GM12878 (cell line): Measurements from ENCODE around the gene NNMT. TPM values are rescaled to one million over a fixed set of nuclear protein-coding genes. Genes with fewer than 3 reads are reported as not detected.

Source experiments
- ATAC-seq: fragments of 200-7000 bp; cut with Tn5 transposase; 3 replicates; pipeline ENCODE4 v1.9.1; 2020; ENCODE audit warnings: mild to moderate bottlenecking, moderate library complexity
- BruUV-seq: library from RNA; stranded (reverse); fragments of 400-500 nt; replicated peaks from 2 replicates; lab custom pipeline; 2021; lab: Mats Ljungman, UMichigan
- CTCF ChIA-PET: fragments of 300-600 bp; sonication (Branson Sonifier 250); formaldehyde crosslinking; extraction: SDS; loops from one replicate; lab custom pipeline; 2021; ENCODE audit warnings: inconsistent platforms; lab: Yijun Ruan, JAX
- POLR2A ChIA-PET: fragments of 350-600 bp; formaldehyde crosslinking; extraction: SDS; loops from one replicate; lab custom pipeline; 2021; ENCODE audit warnings: inconsistent platforms; lab: Charles Lee
- RAD21 ChIA-PET: fragments of 300-600 bp; sonication (Branson Sonifier 250); formaldehyde crosslinking; loops from one replicate; lab custom pipeline; 2023; ENCODE audit warnings: antibody characterized with exemption; ENCODE audit not compliant: unreplicated experiment; lab: Charles Lee
- SMC1A ChIA-PET: fragments of 300-600 bp; sonication (Branson Sonifier 250); formaldehyde crosslinking; loops from one replicate; lab custom pipeline; 2023; ENCODE audit not compliant: unreplicated experiment, uncharacterized antibody; lab: Charles Lee
- DNase-seq: peaks from one replicate; pipeline ENCODE4 v3.0.0-alpha.2; 2011; ENCODE audit warnings: low read depth, low spot score
- FAIRE-seq: peaks from 3 replicates; lab custom pipeline; 2011; peaks lifted over from hg19 to GRCh38; lab: Jason Lieb, UNC
- H2AFZ ChIP-seq: 2 replicates; pipeline ENCODE4 v1.6.0; 2011; ENCODE audit warnings: low read depth, low read length, control low read depth; ENCODE audit not compliant: control insufficient read depth
- H3K27ac ChIP-seq: 2 replicates; pipeline ENCODE4 v1.5.1; 2011; ENCODE audit warnings: control low read depth; ENCODE audit not compliant: control insufficient read depth, insufficient read depth
- H3K27me3 ChIP-seq, 2 experiments: replicated peaks in 1 of 2; 2 replicates each; pipeline versions ENCODE4 v1.6.0 to v1.6.1; 2011; ENCODE audit warnings: low read length in 1 of 2; ENCODE audit not compliant: control insufficient read depth in 2 of 2, insufficient read depth in 2 of 2
- H3K36me3 ChIP-seq, 2 experiments: 2 replicates each; pipeline ENCODE4 v1.5.1; 2011; ENCODE audit warnings: low read length in 1 of 2; ENCODE audit not compliant: control insufficient read depth in 2 of 2, insufficient read depth in 2 of 2
- H3K4me1 ChIP-seq: 2 replicates; pipeline ENCODE4 v1.6.1; 2011; ENCODE audit warnings: mild to moderate bottlenecking, low read length, moderate library complexity, mixed read lengths; ENCODE audit not compliant: control insufficient read depth, insufficient read depth
- H3K4me2 ChIP-seq: 2 replicates; pipeline ENCODE4 v1.6.0; 2011; ENCODE audit warnings: control low read depth; ENCODE audit not compliant: control insufficient read depth, insufficient read depth
- H3K4me3 ChIP-seq: fragments of 200-600 bp; sonication (generic); 2 replicates; pipeline ENCODE4 v1.5.1; 2016
- H3K79me2 ChIP-seq: 2 replicates; pipeline ENCODE4 v1.6.0; 2011; ENCODE audit warnings: low read length; ENCODE audit not compliant: control insufficient read depth, insufficient read depth
- H3K9ac ChIP-seq: 2 replicates; pipeline ENCODE4 v1.8.0; 2011; ENCODE audit warnings: low read length, control low read depth, mixed read lengths; ENCODE audit not compliant: control insufficient read depth, insufficient read depth
- H3K9me3 ChIP-seq: replicated peaks from 3 replicates; pipeline ENCODE4 v1.5.1; 2011; ENCODE audit warnings: mild to moderate bottlenecking, low read length; ENCODE audit not compliant: control insufficient read depth, insufficient read depth
- H4K20me1 ChIP-seq: 2 replicates; pipeline ENCODE4 v1.6.0; 2011; ENCODE audit not compliant: control insufficient read depth, insufficient read depth
- BACH1 ChIP-seq: fragments of 450-650 bp; IDR thresholded peaks from 2 replicates; pipeline ENCODE4 v1.6.1; 2017; ENCODE audit warnings: mild to moderate bottlenecking, borderline replicate concordance
- HCFC1 ChIP-seq: fragments of 150-350 bp; IDR thresholded peaks from 2 replicates; pipeline ENCODE4 v1.6.1; 2014; ENCODE audit warnings: low read length
- NR2C2 ChIP-seq: IDR thresholded peaks from 2 replicates; pipeline ENCODE4 v1.6.1; 2011; ENCODE audit warnings: borderline replicate concordance, low read depth; ENCODE audit not compliant: control insufficient read depth, insufficient read length
- NRF1 ChIP-seq: conservative IDR thresholded peaks from 2 replicates; pipeline ENCODE4 v1.6.1; 2011; ENCODE audit warnings: mild to moderate bottlenecking, low read depth, low read length, improper control_type of control experiment
- POLR2AphosphoS5 ChIP-seq: IDR thresholded peaks from 2 replicates; pipeline ENCODE4 v1.6.1; 2011; ENCODE audit warnings: mild to moderate bottlenecking, low read length, inconsistent platforms
- ZZZ3 ChIP-seq: IDR thresholded peaks from 2 replicates; pipeline ENCODE4 v1.6.1; 2011; ENCODE audit warnings: low read depth; ENCODE audit not compliant: control insufficient read depth, insufficient read length
- WGBS: methylation state at CpG from one replicate; pipeline ENCODE4 v1.1.6; 2016; ENCODE audit warnings: low lambda C conversion rate; ENCODE audit not compliant: insufficient replicate concordance, insufficient coverage; ENCODE audit errors: missing lambda C conversion rate; 5-methylcytosine and 5-hydroxymethylcytosine counted together
- in situ Hi-C: fragments of 300-500 bp; cut with MboI; formaldehyde crosslinking; loops from 9 replicates; pipeline ENCODE4 v1.14.3; 2018; ENCODE audit warnings: mixed read lengths
- intact Hi-C: fragments of 100-400 bp; cut with micrococcal nuclease; formaldehyde crosslinking; loops from one replicate; pipeline ENCODE4 v1.14.2; 2022; ENCODE audit not compliant: unreplicated experiment
- polyA plus RNA-seq, 11 experiments: library from polyadenylated mRNA; depleted of rRNA in 4 of 11; unstranded in 6 of 11; stranded (reverse) in 5 of 11; fragments of >200 nt; fragmentation: Nextera tagmentation in 4 of 11; fragmentation: Illumina TruSeq in 1 of 11; extraction: Ambion mirVana in 4 of 11; extraction: Trizol in 1 of 11; gene quantifications; 1 replicate in 1 of 11; 2 replicates in 10 of 11; pipeline versions ENCODE4 v1.2.1 to v1.2.3, GENCODE V29; 2011 to 2016; ENCODE audit warnings: inconsistent platforms in 2 of 11, missing spikeins in 2 of 11, low read depth in 1 of 11
- total RNA-seq, 4 experiments: library from RNA; depleted of rRNA in 3 of 4; stranded (reverse); fragments of >200 nt in 3 of 4; fragmentation: Illumina TruSeq in 1 of 4; extraction: Trizol in 1 of 4; gene quantifications; 2 replicates each; pipeline versions ENCODE4 v1.2.1 to v1.2.3, GENCODE V29; 2013 to 2021
- TF ChIP-seq, protein P1 (sequence below): fragments of 450-650 bp; IDR thresholded peaks from 2 replicates; pipeline ENCODE4 v1.6.1; 2016; ENCODE audit warnings: mild to moderate bottlenecking
- TF ChIP-seq, protein P2 (sequence below): IDR thresholded peaks from 2 replicates; pipeline ENCODE4 v1.6.1; 2012; ENCODE audit warnings: low read depth, low read length, improper control_type of control experiment

Gene NNMT
- total and polyA plus RNA-seq, 10 of the 15 experiments (the other 5 are each of a cell fraction or from before 2014, with no cell fraction given), result 0.46 TPM; not detected in 9

DNA sequence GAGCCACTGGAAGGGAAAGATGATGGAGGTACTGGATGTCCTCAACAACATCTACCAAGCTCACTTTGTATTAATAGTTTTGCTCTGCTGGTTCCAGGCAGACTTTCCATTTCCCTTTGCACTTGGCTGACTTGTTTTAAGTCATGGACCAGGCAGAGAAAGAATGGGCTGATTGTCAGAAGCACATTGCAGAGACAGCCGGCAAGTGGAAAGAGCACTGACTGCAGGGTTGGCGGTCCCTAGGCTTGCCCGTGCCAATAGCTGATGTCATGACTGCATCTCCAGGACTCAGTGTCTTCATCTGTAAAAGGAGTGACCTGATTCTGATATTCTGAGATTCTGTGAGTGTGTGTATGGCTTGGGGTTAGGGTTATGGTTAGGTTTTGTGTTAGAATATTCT, 20.9 kb upstream of the NNMT start:
- POLR2A ChIA-PET, result no interaction called here
- H3K27ac ChIP-seq, result no peak overlapping the region
- no peak overlapping the region for H3K4me2 ChIP-seq
- RAD21 ChIA-PET, result no interaction called here
- CTCF ChIA-PET, result interaction anchor here (2.4 kb wide), 1 partner anchor 14 kb away, joined by 5 read pairs; no protein-coding TSS in a partner anchor
- no peak for TF ChIP-seq BACH1
- no peak for TF ChIP-seq HCFC1
- TF ChIP-seq, protein P1, sequence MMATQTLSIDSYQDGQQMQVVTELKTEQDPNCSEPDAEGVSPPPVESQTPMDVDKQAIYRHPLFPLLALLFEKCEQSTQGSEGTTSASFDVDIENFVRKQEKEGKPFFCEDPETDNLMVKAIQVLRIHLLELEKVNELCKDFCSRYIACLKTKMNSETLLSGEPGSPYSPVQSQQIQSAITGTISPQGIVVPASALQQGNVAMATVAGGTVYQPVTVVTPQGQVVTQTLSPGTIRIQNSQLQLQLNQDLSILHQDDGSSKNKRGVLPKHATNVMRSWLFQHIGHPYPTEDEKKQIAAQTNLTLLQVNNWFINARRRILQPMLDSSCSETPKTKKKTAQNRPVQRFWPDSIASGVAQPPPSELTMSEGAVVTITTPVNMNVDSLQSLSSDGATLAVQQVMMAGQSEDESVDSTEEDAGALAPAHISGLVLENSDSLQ, result no peak
- TF ChIP-seq NRF1, result no peak
- TF ChIP-seq NR2C2, result no peak
- TF ChIP-seq, protein P2, sequence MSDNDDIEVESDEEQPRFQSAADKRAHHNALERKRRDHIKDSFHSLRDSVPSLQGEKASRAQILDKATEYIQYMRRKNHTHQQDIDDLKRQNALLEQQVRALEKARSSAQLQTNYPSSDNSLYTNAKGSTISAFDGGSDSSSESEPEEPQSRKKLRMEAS, result no peak
- no peak for TF ChIP-seq ZZZ3
- TF ChIP-seq POLR2AphosphoS5, result no peak
- intact Hi-C loops (no loop called here), in situ Hi-C loops (no loop called here)
- H3K9ac ChIP-seq, result no peak overlapping the region
- peaks cover 2% of the 10 kb centered on the region in 2 experiments; a peak in 3 of 4 replicates for H3K27me3 ChIP-seq
- DNase-seq, result no peak
- no peak for FAIRE-seq
- H3K4me3 ChIP-seq, result no peak overlapping the region
- BruUV-seq, result no TSS peak
- H2AFZ ChIP-seq, result no peak overlapping the region
- H3K9me3 ChIP-seq, result no peaks in the 10 kb centered on the region
- 33% methylated on average over 3 of the region's 3 CpGs for WGBS
- H4K20me1 ChIP-seq, result no peaks in the 10 kb centered on the region
- no peaks in the 10 kb centered on the region for H3K79me2 ChIP-seq
- no peaks in the 10 kb centered on the region for H3K36me3 ChIP-seq
- H3K4me1 ChIP-seq, result no peaks in the 10 kb centered on the region
- no peak for ATAC-seq
- SMC1A ChIA-PET, result no interaction called here
